OCI-LY1 (cell line): Measurements from ENCODE around the gene TMED8.

Source experiments
- CTCF ChIP-seq: fragments of 200-600 bp; sonication (generic), shearing (Covaris generic); IDR thresholded peaks from 2 replicates; pipeline ENCODE4 v1.5.1; 2017; ENCODE audit warnings: mild to moderate bottlenecking, antibody characterized with exemption, low read length, moderate library complexity, mixed read lengths
- EZH2 ChIP-seq: fragments of 200-600 bp; sonication (generic), shearing (Covaris generic); IDR thresholded peaks from 2 replicates; pipeline ENCODE4 v1.8.0; 2017; ENCODE audit warnings: borderline replicate concordance, mixed run types, mild to moderate bottlenecking, antibody characterized with exemption, low read length, moderate library complexity, mixed read lengths

GRCh38 chr14:77369285-77369684 lies 7.6 kb downstream of the TMED8 start:
- no peak for TF ChIP-seq CTCF
- TF ChIP-seq EZH2, result no peak
